Hepatocyte (in vitro differentiated cells): ENCODE data around the gene ARL15.

Experiments used
- EZH2 ChIP-seq: fragments of 200-600 bp; sonication (generic); IDR thresholded peaks from 2 replicates; pipeline ENCODE4 v1.6.1; 2016; ENCODE audit warnings: antibody characterized with exemption, mild to moderate bottlenecking, borderline replicate concordance
- TF ChIP-seq, protein P1 (sequence below): fragments of 200-600 bp; sonication (generic); IDR thresholded peaks from 2 replicates; pipeline ENCODE4 v1.5.1; 2016; ENCODE audit warnings: antibody characterized with exemption, mild to moderate bottlenecking; ENCODE audit not compliant: poor library complexity

DNA sequence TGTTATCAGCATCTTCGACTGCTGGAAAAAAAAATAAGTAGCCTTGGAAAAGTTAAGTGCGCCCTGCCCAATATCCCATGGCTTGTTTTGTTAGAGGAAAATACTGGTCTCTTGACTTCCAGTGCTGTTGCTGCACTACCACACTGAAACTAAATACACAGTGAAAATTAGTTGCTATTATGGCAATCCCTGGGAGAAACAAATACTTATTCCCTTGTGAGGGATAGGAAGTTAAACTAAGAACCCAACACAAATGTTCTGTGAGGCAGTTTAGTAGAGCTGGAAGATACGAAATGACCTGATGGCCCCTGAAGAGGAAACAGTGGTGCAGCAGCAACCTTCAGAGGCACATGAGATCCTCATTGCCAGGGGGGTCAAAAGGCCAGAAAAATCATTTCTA is 164.0 kb downstream of the ARL15 start:
- no peak for TF ChIP-seq EZH2
- TF ChIP-seq, protein P1, sequence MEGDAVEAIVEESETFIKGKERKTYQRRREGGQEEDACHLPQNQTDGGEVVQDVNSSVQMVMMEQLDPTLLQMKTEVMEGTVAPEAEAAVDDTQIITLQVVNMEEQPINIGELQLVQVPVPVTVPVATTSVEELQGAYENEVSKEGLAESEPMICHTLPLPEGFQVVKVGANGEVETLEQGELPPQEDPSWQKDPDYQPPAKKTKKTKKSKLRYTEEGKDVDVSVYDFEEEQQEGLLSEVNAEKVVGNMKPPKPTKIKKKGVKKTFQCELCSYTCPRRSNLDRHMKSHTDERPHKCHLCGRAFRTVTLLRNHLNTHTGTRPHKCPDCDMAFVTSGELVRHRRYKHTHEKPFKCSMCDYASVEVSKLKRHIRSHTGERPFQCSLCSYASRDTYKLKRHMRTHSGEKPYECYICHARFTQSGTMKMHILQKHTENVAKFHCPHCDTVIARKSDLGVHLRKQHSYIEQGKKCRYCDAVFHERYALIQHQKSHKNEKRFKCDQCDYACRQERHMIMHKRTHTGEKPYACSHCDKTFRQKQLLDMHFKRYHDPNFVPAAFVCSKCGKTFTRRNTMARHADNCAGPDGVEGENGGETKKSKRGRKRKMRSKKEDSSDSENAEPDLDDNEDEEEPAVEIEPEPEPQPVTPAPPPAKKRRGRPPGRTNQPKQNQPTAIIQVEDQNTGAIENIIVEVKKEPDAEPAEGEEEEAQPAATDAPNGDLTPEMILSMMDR: no peak
